GM13977 (cell line): ENCODE results near the gene TMEM179.

ENCODE experiments used
- DNase-seq: peaks from one replicate; pipeline ENCODE4 v3.0.0; 2012; ENCODE audit warnings: low spot score
- in situ Hi-C: fragments of 300-500 bp; cut with MboI; formaldehyde crosslinking; loops from one replicate; pipeline ENCODE4 v1.12.0; 2022; ENCODE audit warnings: low sequenced_read_pairs, low pct_unique_long_range_greater_than_20kb, mixed read lengths, inconsistent platforms; ENCODE audit not compliant: unreplicated experiment
- TF ChIP-seq, protein P1 (sequence below): IDR thresholded peaks from 2 replicates; pipeline ENCODE4 v1.5.1; 2012; ENCODE audit warnings: mild to moderate bottlenecking, control low read depth; ENCODE audit not compliant: insufficient read depth; ENCODE audit errors: extremely low read depth, missing control alignments

Gene TMEM179

DNA sequence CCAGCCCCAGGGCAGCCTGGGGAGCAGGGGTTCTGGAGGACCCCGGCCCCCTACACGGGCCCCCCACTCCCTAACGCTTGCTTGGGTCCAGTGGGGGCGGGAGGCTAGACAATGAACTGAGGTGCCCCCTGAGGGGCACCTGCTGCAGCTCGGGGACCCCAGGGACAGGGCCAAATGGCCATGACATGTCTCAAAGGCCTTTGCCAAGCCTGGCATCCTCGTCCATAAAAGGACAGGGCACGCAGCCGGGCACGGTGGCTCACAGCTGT, 36.7 kb downstream of the TMEM179 start:
- TF ChIP-seq, protein P1, sequence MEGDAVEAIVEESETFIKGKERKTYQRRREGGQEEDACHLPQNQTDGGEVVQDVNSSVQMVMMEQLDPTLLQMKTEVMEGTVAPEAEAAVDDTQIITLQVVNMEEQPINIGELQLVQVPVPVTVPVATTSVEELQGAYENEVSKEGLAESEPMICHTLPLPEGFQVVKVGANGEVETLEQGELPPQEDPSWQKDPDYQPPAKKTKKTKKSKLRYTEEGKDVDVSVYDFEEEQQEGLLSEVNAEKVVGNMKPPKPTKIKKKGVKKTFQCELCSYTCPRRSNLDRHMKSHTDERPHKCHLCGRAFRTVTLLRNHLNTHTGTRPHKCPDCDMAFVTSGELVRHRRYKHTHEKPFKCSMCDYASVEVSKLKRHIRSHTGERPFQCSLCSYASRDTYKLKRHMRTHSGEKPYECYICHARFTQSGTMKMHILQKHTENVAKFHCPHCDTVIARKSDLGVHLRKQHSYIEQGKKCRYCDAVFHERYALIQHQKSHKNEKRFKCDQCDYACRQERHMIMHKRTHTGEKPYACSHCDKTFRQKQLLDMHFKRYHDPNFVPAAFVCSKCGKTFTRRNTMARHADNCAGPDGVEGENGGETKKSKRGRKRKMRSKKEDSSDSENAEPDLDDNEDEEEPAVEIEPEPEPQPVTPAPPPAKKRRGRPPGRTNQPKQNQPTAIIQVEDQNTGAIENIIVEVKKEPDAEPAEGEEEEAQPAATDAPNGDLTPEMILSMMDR: no peak
- in situ Hi-C loops: no loop called here
- DNase-seq: no peak

DNA sequence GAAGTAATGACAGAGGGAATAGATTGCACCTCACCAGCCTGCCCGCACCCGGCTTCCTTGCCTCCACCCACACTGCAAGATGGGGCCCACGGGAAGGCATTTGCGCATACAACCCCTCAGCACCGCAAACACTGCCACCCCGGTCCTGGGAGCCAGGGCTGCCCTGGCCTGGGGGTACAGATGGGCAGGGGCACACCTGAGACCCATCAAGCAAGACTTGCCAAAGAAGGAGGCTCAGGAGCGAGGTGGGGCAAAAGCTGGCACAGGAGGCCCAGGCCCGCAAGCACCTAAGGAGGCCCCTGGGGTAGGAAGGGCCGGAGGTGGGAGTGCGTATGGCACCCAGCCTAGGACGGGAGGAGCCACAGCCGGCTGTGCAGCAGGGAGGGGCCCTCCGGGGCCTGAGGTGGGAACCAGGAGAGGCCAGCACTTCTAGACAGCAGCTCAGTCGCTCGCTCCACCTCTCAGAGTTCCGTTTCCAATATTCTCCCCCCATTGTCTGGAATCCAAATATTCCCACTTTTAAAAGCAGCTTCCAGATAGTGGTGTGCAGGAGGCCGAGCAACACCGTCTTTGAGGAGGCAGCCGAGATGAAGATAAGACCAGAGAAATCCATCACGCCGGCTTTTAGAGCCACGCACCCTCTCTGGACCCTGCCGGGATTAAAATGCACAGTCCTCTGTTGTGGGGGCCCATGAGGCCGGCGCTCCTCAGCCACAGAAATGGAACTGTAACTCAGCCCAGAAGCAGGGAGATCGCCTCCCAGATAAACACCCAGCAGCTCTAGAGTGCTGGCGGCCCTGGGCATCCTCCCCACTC, 37.2 kb downstream of the TMEM179 start:
- in situ Hi-C loops: no loop called here
- no peak for DNase-seq
- TF ChIP-seq, protein P1: no peak

DNA sequence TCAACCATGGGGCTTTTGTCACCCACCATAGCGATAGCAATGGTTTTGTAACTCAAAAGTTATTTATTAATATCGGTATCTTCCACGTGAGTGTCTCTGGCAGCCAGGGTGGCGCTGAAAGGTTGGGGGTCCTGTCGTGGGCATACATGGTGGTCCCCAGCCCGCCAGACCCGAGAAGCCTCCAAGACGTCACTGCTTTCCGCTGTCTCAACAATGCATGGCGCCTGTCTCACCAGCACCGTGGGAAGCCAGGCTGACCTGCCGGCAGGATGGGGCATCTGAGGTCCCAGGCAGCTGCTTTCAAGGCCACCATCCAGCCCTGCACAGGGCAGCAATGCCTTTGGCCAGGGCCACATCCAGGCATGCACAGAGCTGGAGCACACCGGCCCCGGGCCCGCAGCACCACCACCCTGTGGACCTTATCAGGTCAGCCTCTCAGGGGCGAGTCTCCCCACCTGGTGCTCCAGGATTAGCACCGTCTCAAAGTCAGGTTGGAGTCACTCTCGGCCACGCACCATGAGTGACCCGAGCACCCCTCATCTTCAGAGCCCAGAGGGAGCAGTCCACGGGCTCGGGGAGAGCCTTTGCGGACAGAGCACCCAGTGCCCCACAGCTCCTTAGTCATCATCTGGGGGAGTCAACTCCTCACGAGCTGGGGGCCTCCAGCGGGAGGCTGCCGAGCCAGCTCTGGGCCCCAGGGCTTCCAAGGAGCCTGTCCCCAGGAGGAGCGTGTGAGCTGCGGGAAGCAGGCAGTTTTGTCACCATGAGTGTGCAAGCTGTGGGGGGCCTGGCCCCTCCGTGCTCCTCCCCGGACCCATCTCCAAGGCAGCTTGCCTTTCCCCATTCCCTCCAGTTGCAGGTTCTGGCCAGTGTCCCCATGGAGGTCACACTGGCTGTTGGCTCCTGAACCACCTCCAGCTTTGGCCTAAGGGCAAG, 39.6 kb downstream of the TMEM179 start:
- in situ Hi-C loops: no loop called here
- TF ChIP-seq, protein P1: no peak
- no peak for DNase-seq

DNA sequence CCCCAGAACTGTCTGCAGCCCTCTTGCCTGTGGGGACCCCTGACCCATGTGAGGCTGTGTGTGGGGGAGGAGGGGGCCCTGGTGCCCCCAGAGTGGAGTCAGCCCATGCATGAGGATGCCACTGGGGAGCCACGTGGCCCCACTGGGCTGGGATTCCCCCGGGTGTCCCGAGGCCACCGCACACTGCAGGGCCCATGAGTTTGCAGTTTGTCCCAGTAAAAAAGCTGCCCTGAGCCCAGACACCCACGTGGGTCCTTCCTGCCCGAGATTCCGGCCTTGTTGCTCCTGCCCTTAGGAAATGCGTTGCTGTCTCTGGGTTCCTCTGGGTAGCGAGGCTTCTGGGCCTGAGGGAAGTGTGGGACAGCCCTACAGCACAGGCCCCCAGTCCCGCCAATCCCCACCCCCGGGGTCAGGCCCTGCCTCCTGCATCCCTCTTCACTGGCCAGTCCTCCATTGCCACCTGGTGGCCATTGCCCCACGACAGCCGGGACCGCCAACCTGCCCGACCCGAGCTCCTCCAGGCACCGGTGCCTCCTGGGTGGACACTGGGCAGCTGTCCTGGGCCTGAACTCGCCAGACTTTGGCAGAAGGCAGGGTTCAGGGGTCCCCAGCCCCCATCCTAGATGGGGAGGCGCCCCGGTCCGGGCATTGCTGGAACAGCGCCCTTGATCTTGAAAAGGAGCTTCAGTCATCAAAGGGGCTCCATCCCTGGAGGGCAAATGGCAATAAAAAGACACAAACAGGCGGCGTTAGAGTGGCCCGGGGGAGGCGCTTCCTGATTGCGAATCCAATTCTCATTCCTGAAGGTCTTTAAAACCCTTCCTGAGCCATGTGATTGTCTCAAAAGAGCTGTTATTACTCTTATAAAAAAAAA, 40.6 kb downstream of the TMEM179 start:
- in situ Hi-C loops: no loop called here
- TF ChIP-seq, protein P1: peak; percentile 81

DNA sequence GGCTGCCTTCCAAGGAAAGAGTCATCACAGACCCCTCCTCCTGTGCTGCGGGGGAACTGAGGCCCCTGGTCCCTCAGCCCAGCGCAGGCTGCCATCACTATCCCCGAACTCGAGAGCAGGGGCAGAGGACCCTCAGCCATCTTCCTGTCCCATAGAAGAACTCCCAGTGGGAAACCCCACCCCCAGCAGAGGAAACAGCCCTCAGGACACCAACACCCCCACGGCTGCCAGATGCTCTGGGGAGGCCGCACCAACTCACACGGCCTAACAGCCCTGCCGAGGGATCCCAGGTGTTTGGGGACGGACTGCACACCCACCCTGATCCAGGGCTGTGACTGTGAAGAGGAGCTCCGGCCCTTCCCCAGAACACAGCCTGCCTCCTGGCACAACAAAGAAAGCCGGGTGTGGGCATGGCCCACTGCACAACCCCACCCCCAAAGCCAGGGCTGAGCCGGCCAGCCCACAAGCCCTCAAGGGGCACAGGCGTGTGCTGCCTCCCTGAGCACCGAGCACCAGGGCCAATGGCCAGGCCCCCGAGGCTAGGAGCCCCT, 41.3 kb downstream of the TMEM179 start:
- in situ Hi-C loops: no loop called here
- TF ChIP-seq, protein P1: no peak
- DNase-seq: no peak

More for the DNA sequence above, 40.6 kb downstream of the TMEM179 start:
- peak; percentile 92 for DNase-seq

DNA sequence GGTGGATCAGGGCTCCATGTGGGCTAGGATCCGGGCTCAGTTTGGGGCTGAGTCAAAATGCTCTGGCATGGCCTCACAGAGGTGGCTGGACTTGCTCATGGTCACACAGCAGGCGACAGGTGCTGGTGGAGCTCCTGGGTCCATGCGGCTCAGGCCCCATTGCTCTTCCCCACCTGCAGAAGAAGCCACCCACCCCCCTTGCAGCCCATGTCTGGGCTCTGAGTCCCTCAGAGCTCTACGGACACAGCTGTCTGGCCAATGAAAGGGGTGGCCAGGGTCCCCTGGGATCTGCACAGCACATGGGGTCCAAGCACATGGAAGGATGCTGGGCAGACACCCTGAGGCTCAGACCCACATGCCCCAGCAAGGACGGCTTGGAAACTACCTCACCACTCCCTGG, 42.0 kb downstream of the TMEM179 start:
- no peak for DNase-seq
- TF ChIP-seq, protein P1: no peak
- in situ Hi-C loops: no loop called here
